Measurements from ENCODE around the gene MED12L. TPM values are rescaled to one million over a fixed set of nuclear protein-coding genes. Genes with fewer than 3 reads are reported as not detected.

Gene MED12L
- total RNA-seq, 1 donor from 2014 or later, result 0.43 TPM

DNA sequence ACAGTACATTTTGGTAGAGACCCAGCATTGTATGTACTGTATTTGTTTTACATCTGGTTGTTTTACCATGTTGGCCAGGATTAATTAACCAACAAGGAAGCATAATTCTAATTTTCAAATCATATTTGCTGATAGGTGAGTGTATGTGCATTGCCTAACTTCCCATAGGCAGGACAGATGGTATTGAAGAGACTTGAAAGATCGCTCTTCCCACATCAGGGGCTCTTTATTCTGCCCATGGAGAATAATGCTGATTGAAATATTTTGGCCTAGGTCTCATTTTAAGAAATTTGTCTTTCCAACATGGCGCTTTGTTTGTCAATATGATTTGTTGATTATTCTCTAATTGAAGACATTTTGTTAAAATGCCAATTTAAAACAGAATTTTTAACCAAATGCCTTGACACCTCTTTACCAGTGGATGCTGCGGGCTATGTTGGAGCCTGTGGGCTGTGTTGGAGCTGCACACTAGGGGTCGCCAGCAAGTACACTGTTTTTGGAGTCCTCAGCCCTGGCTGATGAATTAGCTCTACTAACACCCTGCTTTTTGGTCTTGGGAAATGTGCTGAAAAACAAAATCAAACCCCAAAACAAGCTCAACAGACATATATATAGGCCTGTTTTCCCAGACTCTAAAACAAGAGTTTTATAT lies 293.7 kb downstream of the MED12L start:
- intact Hi-C loops (cut with DNase I), result no loop called here
- Histone ChIP-seq H3K27me3 (no peaks in the 10 kb centered on the region), H3K4me3 (no peak overlapping the region), H3K4me1 (no peaks in the 10 kb centered on the region), H3K36me3 (no peaks in the 10 kb centered on the region), H3K27ac (no peak overlapping the region), H3K9me3 (no peaks in the 10 kb centered on the region)
- no peak for DNase-seq (ENCODE audit: low spot score in 2 of 2)
- TF ChIP-seq, protein P1, sequence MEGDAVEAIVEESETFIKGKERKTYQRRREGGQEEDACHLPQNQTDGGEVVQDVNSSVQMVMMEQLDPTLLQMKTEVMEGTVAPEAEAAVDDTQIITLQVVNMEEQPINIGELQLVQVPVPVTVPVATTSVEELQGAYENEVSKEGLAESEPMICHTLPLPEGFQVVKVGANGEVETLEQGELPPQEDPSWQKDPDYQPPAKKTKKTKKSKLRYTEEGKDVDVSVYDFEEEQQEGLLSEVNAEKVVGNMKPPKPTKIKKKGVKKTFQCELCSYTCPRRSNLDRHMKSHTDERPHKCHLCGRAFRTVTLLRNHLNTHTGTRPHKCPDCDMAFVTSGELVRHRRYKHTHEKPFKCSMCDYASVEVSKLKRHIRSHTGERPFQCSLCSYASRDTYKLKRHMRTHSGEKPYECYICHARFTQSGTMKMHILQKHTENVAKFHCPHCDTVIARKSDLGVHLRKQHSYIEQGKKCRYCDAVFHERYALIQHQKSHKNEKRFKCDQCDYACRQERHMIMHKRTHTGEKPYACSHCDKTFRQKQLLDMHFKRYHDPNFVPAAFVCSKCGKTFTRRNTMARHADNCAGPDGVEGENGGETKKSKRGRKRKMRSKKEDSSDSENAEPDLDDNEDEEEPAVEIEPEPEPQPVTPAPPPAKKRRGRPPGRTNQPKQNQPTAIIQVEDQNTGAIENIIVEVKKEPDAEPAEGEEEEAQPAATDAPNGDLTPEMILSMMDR (IDR thresholded peaks at IDR 0.05), result peak in 2 of 3 experiments; percentile 37 to 40

DNA sequence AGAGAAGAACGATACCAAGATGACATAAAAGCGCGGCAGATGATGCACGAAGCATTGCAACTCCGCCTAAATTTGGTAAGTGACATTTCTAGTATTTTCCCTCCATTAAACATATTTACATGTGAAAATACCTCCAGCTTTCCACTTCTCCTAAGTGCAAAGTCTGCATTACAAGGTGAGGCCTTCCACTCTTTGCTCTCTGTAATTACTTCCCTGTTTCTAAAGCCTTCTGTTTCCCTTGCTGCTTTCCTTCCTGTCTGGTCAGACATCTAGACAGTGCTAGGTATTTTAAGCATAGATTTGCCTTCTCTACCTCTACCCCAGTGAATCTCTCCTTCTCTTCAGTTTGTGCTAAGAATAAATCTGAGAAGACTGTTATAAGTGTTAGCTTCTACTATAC lies 297.2 kb downstream of the MED12L start:
- no peaks in the 10 kb centered on the region for H3K27me3 ChIP-seq
- TF ChIP-seq, protein P1 (IDR thresholded peaks at IDR 0.05), result no peak
- no peak overlapping the region for H3K27ac ChIP-seq
- no peaks in the 10 kb centered on the region for H3K4me1 ChIP-seq
- no peak overlapping the region for H3K4me3 ChIP-seq
- H3K36me3 ChIP-seq, result no peaks in the 10 kb centered on the region
- no peak for DNase-seq (ENCODE audit: low spot score in 2 of 2)
- intact Hi-C loops (cut with DNase I), result no loop called here
- H3K9me3 ChIP-seq, result no peaks in the 10 kb centered on the region

DNA sequence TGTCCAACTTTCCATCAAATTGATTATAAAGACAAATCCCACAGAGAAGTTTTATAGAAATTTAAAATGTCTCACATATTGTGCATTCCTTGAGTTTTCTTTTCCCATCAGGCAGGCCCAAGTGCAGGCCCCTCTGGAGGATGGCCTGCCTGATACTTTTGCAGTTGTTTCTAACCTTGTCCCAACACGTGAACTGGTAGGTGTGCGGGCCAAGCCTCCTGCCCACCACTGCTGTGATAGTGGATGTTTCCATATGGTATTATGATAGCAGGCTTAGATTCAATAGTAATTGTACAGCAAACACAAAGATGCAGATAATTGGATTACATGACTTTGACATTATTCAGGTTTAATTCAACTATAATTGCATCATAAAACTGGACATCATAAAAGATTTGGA lies 297.6 kb downstream of the MED12L start:
- H3K36me3 ChIP-seq, result no peaks in the 10 kb centered on the region
- no peaks in the 10 kb centered on the region for H3K4me1 ChIP-seq
- H3K27ac ChIP-seq, result no peak overlapping the region
- TF ChIP-seq, protein P1 (IDR thresholded peaks at IDR 0.05), result no peak
- H3K9me3 ChIP-seq, result no peaks in the 10 kb centered on the region
- intact Hi-C loops (cut with DNase I), result no loop called here
- no peak overlapping the region for H3K4me3 ChIP-seq
- H3K27me3 ChIP-seq, result no peaks in the 10 kb centered on the region
- no peak for DNase-seq (ENCODE audit: low spot score in 2 of 2)

DNA sequence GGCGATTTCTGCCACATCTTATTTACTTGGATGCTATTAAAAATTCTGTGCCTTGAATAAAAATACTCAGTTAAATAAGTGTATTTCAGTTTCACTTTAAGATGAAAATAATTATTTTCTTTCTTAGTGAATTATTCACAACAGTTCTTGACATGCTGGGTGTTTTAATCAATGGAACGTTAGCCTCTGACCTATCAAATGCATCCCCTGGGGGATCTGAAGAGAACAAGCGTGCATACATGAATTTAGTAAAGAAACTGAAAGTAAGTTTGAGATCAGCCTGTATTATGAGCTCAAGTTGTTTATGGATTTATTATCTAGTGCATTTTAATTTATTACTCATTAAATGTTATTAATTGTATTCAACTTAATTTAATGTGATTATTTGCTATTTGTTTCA lies 298.5 kb downstream of the MED12L start:
- H3K4me1 ChIP-seq, result no peaks in the 10 kb centered on the region
- H3K36me3 ChIP-seq, result no peaks in the 10 kb centered on the region
- no peak for DNase-seq (ENCODE audit: low spot score in 2 of 2)
- H3K27me3 ChIP-seq, result no peaks in the 10 kb centered on the region
- no peak overlapping the region for H3K27ac ChIP-seq
- peak overlapping the region; percentile 32 for H3K4me3 ChIP-seq
- H3K9me3 ChIP-seq, result no peaks in the 10 kb centered on the region
- intact Hi-C loops (cut with DNase I), result no loop called here
- TF ChIP-seq, protein P1 (IDR thresholded peaks at IDR 0.05), result no peak

DNA sequence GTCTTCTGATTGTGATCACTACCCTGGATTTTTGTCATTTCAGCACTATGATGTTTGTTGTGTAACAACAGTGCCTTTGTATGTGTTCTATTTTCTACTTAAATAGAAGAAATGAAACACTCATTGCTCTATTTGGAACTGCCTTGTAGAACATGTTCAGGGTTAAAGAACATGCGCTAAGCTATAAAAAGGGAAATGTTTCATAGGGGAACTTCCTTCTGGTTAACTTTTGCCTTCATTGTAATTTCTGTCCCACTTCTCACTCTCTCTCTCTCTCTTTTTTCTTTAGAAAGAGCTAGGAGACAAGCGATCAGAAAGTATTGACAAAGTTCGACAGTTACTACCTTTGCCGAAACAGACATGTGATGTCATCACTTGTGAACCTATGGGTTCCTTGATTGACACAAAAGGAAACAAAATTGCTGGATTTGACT lies 299.3 kb downstream of the MED12L start, which contains the start of gene P2RY12:
TSS of gene P2RY12 (minus strand) at position 13 of the 434 bp plus-strand sequence. CDS start 45,908 bp downstream, outside the sequence.
- no peaks in the 10 kb centered on the region for H3K27me3 ChIP-seq
- no peaks in the 10 kb centered on the region for H3K36me3 ChIP-seq
- no peak within 1 kb of the TSS for H3K27ac ChIP-seq
- H3K9me3 ChIP-seq, result no peaks in the 10 kb centered on the region
- no peaks in the 10 kb centered on the region for H3K4me1 ChIP-seq
- peak within 1 kb of the TSS; percentile 32 for H3K4me3 ChIP-seq
- DNase-seq (ENCODE audit: low spot score in 2 of 2), result no peak
- TF ChIP-seq, protein P1 (IDR thresholded peaks at IDR 0.05), result no peak
- intact Hi-C loops (cut with DNase I), result no loop called here
